ENCODE data around the gene MEF2B.
"Not testable (repeated sequence)": the region's sequence is repeated elsewhere in the genome, so short reads cannot be mapped to it uniquely, and the experiment has no call there.

Gene MEF2B

GRCh38 chr19:19126102-19126501 lies 44.0 kb downstream of the MEF2B start:
- DNase-seq (ENCODE audit: low spot score) = no peak

DNA sequence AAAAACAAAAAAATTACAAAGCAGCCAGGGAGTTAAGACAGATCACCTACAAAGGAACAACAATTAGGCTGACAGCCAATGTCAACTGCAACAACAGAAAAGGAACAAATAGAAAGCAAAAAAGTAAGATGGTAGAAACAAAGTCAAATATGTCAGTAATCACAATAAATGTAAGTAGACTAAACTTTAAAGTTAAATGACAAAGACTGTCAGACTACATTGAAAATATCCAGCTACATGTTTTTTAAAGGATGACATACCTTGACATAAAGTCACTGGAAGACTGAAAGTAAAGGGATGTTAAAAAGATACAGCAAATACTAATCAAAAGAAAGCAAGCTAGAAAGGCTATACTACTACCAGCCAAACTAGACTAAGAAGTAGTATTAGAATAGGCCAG lies 46.7 kb downstream of the MEF2B start:
- no peak for DNase-seq (ENCODE audit: low spot score)

DNA sequence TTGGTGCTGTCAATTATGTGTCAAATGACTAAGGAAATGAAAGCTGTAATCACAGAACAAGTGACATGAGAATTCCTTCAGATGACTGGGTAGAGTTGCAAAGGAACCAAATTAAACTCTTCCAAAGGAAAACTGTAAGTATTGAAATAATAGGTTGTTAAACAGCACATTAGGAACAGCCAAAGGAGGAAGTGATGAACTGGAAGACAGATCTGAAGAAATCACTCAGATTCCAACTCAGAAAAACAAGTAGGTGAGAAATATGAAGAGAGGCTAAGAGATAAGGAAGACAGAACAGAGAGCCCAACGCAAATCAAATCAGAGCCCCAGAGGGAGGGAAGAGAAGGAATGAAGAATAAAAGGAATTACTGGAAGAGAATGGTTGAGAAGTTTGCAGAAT lies 47.2 kb downstream of the MEF2B start:
- no peak for DNase-seq (ENCODE audit: low spot score)

DNA sequence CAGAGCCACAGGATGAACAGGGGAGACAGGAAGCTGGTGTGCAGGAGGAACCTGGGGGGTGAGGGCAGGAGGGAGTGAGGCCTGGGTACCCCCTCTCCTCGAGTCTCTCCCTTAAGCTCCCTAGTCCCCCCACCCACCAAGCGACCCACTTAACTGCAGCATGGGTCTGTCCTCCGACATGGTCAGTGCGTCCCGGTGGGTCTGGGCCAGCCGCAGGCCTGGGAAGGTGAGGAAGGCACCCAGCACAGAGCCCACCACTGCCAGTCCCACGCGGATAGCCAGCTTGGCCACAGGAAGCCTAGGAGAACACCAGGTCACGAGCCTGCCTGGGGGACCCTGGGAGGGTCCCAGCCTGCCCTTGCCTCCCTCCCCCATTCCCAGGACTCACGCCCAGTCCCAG lies 48.7 kb downstream of the MEF2B start:
- no peak for DNase-seq (ENCODE audit: low spot score)

GRCh38 chr19:19120308-19121231 lies 49.5 kb downstream of the MEF2B start:
- DNase-seq (ENCODE audit: low spot score) = peak; percentile 70

GRCh38 chr19:19119325-19120237 lies 50.5 kb downstream of the MEF2B start:
- no peak for DNase-seq (ENCODE audit: low spot score)

DNA sequence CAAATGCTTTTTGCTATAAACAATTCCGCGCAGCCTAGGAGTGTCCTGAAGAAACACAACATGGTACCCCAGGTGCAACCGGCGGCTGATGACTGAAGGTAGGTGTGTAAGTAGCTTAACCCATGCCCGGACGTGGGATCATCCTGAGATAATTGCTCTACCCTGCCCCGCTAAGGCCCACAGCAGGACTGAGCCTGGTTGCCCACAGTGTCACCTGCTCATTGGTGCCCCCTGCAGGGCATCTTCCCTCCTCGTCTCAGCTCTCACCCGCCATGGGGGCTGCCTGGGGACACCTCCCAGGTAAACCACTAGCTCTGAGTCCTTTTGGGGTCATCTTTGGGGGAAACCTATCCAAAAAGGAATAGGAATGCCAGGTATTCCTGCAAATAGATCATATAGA lies 54.1 kb downstream of the MEF2B start:
- peak; percentile 64 for DNase-seq (ENCODE audit: low spot score)

DNA sequence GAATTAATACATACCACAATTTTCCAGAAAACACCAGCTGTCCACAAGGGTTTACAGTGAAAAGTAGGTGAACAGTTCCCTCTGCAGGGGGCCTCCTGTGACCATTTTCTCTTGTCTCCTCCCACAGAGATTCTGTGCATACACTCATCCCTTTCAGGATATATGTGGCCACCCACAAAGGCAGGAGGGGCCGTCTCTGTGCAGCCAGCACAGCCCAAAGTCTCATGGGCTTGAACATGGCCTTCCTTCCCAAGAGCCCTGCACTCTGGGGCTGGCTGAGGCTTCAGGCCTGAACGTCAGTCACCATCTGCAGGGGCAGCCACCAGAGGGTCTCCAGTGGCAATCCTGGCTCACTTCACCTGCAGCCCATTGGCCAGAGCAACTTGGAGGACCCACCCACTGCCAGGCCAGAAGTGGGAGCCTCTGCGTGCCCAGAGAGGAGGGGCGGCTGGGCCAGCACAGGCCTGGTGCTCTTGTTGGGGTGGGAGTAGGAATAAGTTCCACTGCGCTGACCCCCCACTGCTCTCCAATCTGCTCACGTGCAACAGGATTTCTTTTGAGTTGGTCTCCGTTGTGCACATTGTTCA lies 56.9 kb downstream of the MEF2B start:
- peak; percentile 39 for DNase-seq (ENCODE audit: low spot score)

GRCh38 chr19:19111967-19112580 lies 58.0 kb downstream of the MEF2B start:
- peak; percentile 26 for DNase-seq (ENCODE audit: low spot score)

GRCh38 chr19:19111136-19111835 lies 58.8 kb downstream of the MEF2B start:
- DNase-seq (ENCODE audit: low spot score) = no peak

DNA sequence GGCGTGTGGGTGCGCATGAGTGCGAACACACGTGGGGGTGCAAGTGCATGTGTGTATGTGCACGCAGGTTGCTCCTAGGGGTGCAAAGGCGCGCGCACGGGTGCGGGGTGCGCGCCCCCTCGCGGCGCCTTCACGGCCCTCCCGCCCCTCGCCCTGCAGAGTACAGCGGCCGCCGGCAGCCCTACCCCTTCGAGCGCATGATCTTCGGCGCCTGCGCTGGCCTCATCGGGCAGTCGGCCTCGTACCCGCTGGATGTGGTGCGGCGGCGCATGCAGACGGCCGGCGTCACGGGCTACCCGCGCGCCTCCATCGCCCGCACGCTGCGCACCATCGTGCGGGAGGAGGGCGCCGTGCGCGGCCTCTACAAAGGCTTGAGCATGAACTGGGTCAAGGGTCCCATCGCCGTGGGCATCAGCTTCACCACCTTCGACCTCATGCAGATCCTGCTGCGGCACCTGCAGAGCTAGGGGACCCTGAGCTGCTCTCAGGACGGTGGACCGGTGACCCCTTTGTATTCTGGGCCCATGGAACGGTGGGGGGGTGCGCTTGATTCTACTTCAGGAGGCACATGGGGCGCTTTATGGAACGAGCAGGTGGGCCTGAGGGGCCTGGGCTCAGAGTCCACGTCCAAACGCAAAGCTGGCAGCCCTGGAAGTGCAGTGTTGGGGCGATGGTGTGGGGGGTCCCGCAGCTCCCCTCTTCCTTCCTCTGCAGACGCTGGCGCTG lies 59.5 kb downstream of the MEF2B start:
- no peak for DNase-seq (ENCODE audit: low spot score)

- no peak for DNase-seq (ENCODE audit: low spot score)
Measured at GRCh38 chr19:19109601-19110000, 60.5 kb downstream of the MEF2B start.

- DNase-seq (ENCODE audit: low spot score) = no peak
Measured at GRCh38 chr19:19107654-19108053, 62.4 kb downstream of the MEF2B start.

- not testable (repeated sequence) for DNase-seq (ENCODE audit: low spot score)
Measured at GRCh38 chr19:19106938-19107337, 63.1 kb downstream of the MEF2B start.

DNA sequence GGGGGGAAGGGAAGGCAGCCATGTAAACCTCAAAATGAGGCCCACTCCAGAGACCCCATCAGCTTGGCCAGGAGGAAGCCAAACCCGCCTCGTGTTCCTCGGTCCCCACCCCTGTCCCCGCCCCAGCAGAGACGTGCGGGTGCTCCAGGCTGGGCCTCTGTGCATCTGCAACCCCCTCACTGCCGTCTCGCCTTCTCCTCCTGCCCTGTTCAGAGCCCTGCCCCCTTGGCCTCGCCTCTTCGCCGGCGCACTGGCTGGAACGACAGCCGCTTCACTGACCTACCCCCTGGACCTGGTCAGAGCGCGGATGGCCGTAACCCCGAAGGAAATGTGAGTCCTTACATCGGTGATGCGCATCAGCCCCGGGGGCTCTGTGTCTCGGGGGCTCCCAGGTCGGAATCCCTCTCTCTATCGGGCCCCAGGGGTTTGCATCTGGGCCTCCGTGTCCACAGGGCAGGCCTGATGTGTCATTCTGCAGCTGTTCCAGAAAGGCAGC lies 64.0 kb downstream of the MEF2B start:
- no peak for DNase-seq (ENCODE audit: low spot score)

GRCh38 chr19:19105365-19106055 lies 64.6 kb downstream of the MEF2B start:
- no peak for DNase-seq (ENCODE audit: low spot score)

DNA sequence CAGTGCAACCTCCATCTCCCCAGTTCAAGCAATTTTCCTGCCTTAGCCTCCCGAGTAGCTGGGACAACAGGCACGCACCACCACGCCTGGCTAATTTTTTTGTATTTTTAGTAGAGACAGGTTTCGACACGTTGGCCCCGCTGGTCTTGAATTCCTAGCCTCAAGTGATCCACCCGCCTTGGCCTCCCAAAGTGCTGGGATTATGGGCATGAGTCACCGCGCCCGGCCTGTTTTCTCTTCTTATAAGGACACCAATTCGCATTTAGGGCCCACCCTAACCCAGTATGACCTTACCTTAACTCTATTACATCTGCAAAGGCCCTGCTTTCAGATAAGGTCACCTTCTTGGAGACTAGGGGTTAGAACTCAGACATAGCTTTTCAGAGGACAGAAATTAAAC lies 66.9 kb downstream of the MEF2B start:
- DNase-seq (ENCODE audit: low spot score) = no peak

DNA sequence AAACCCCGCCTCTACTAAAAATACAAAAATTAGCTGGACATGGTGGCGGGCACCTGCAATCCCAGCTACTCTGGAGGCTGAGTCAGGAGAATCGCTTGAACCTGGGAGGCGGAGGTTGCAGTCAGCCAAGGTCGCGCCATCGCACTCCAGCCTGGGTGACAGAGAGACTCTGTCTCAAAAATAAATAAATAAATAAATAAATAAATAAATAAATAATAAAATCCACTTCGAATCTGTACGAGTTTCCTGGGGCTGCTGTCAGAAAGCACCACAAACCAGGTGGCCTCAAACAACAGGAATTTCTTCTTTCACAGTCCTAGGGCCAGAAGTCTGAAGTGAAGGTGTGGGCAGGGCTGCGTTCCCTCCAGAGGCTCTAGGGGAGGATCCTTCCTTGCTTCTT lies 67.5 kb downstream of the MEF2B start:
- not testable (repeated sequence) for DNase-seq (ENCODE audit: low spot score)

DNA sequence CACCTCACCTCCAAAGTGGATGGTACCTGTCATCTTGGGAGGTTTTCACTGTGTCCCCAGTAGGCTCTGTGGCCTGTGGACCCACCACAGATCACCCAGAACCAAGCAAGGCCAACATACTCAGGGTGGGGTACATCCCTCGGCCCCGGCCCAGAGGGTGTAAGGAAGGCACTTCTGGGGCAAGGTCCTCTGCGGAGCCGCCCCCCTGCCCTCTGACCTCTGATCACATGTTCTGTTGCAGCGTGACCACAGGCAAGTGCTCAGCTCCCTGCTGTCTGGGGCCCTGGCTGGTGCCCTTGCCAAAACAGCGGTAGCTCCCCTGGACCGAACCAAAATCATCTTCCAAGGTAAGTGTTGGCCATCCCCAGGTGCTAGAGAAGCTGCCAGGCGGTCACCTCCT lies 68.5 kb downstream of the MEF2B start:
- DNase-seq (ENCODE audit: low spot score) = no peak
